H54 (cell line): ENCODE measurements around the gene SPECC1L.
"Not testable (repeated sequence)": the region's sequence is repeated elsewhere in the genome, so short reads cannot be mapped to it uniquely, and the experiment has no call there.

Experiments
- DNase-seq: peaks from one replicate; pipeline ENCODE4 v3.0.0; 2011; ENCODE audit warnings: low spot score, mixed read lengths; ENCODE audit not compliant: insufficient read length
- FAIRE-seq: peaks from 3 replicates; lab custom pipeline; 2011; peaks lifted over from hg19 to GRCh38; lab: Jason Lieb, UNC
- POLR2A ChIP-seq: IDR thresholded peaks from 2 replicates; pipeline ENCODE4 v1.6.1; 2011; ENCODE audit warnings: low read depth, mild to moderate bottlenecking, low read length

Gene SPECC1L

GRCh38 chr22:24270556-24271385 lies at the start of gene SPECC1L:
TSS of gene SPECC1L (plus strand) at chr22:24270831. CDS start at chr22:24302232, 31,401 bp downstream.
- FAIRE-seq (no peak), DNase-seq (peak; percentile 71)
- TF ChIP-seq POLR2A, result peak; percentile 88

- DNase-seq (no peak), FAIRE-seq (no peak)
- TF ChIP-seq POLR2A, result no peak
Observed at GRCh38 chr22:24224468-24224867, 46.2 kb upstream of the SPECC1L start.

GRCh38 chr22:24225044-24225601 lies 45.5 kb upstream of the SPECC1L start:
- no peak for FAIRE-seq
- no peak for TF ChIP-seq POLR2A

GRCh38 chr22:24225951-24226350 lies 44.7 kb upstream of the SPECC1L start:
- DNase-seq (no peak), FAIRE-seq (no peak)
- no peak for TF ChIP-seq POLR2A

More at GRCh38 chr22:24225044-24225601, 45.5 kb upstream of the SPECC1L start:
- no peak for DNase-seq

GRCh38 chr22:24230911-24231656 lies 39.5 kb upstream of the SPECC1L start:
- TF ChIP-seq POLR2A, result no peak
- FAIRE-seq, result no peak
- no peak for DNase-seq

DNA sequence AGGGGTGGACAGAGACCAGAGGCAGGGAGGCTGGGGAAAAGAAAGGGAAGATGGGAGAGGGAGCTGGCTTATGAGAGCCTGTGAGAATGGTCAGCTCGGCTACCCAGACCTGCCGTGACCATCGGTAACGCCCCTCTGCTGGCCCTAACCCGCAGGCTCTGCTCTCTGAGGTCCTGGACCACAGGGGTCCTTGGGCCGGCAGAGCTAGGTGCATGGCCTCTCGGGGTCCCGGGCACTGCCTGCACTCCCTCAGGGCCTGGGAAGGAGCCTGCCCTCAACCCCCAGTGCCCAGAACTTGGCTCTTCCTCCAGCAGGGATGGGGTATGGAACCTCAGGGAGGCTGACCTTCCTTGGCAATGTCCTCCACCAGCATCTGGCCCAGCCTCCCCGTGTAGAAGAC lies 38.9 kb upstream of the SPECC1L start:
- no peak for FAIRE-seq

DNA sequence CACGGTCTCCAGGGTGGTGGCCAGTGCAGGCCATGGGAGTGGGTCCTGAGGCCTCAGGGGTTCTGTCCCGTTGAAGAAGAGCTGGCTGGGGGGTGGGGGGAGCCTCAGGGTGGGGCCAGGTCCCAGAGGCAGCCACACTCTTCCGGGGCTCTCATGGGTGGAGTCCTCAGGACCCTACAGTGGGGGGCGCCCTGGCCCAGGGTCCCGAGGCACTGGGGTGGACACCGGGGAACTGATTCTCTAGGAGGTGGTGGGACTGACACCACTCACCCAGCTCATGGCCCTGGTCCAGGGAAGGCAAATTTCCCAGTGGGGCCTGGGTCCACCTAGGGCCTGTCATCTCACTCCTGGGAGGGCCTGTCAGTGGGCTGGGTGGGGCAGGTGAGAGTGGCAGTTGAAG lies 38.5 kb upstream of the SPECC1L start:
- no peak for DNase-seq
- FAIRE-seq, result no peak
- TF ChIP-seq POLR2A, result no peak

More for the DNA sequence above, 38.9 kb upstream of the SPECC1L start:
- no peak for DNase-seq
- TF ChIP-seq POLR2A, result no peak

DNA sequence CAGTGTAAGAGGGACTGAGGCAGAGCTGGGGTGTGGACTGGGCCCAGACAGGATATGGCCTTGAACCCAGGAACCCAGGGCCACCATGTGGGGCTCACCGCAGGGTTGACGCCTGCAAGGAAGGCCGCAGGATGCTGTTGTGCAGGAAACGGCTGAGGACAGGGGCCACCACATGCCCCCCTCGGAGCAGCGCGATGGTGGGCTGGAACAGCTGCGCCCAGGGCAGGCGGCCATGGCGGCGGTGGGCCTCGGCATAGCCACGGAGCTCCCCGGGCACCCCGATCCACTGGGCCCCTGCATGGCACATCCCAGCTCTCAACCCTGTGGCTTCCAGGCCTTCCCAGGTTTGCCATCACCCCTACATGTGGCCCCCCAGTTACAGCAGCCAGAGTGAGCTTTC lies 37.9 kb upstream of the SPECC1L start:
- DNase-seq, result no peak
- FAIRE-seq, result no peak
- no peak for TF ChIP-seq POLR2A

DNA sequence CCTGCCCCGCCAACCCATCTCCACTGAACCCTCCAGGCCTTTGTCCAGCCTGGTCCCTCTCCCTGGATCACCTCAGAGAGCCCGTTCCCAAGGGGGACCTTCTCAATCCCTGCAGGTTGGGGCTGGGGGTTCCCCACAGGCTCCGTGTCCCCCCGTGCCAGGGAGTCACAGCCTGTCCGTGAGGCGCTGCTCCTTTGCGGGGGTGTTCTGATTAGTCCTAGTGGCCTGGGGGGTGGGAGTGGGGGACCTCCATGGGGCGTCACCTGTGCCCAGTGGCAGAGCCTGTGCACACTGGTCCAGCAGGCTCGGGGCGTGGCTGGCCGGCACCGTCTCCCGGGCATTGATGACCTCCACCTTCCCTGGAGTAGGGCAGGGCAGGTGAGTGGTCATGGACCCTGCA lies 37.4 kb upstream of the SPECC1L start:
- DNase-seq, result no peak
- no peak for TF ChIP-seq POLR2A
- no peak for FAIRE-seq

- TF ChIP-seq POLR2A, result no peak
- DNase-seq (no peak), FAIRE-seq (no peak)
Observed at GRCh38 chr22:24233816-24234215, 36.8 kb upstream of the SPECC1L start.

DNA sequence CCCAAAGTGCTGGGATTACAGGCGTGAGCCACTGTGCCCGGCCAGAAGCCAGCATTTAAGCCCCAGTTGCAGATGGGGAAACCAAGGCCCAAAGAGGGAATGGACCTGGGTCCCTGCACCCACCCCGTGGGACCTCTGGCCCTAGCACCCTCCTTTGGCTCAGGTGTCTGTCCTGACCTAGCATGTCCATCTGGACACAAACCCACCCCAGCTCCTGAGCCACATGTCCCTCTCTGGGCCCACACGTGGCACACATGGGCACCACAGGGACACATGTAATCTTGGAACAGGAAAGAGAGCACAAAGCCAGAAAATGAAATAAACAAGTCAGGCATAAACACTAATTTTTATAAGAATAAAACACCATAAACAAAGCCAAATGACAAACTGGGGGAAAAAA lies 35.3 kb upstream of the SPECC1L start:
- FAIRE-seq, result no peak
- TF ChIP-seq POLR2A, result no peak
- DNase-seq, result no peak

DNA sequence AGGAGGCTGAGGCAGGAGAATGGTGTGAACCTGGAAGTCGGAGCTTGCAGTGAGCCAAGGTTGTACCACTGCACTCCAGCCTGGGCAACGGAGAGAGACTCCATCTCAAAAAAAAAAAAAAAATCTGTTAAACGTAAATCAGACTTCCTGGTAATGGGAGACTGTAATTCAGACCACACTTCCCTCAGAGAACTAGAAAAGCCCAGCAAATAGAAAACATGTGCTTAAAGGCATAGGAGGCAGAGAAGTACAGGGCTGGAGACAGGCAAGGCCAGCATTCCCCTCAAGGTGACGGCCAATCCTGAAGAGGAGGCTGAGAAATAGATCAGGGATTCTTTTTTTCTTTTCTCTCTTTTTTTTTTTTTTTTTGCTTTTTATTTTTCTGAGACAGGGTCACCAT lies 34.0 kb upstream of the SPECC1L start:
- DNase-seq (no peak), FAIRE-seq (no peak)
- no peak for TF ChIP-seq POLR2A

DNA sequence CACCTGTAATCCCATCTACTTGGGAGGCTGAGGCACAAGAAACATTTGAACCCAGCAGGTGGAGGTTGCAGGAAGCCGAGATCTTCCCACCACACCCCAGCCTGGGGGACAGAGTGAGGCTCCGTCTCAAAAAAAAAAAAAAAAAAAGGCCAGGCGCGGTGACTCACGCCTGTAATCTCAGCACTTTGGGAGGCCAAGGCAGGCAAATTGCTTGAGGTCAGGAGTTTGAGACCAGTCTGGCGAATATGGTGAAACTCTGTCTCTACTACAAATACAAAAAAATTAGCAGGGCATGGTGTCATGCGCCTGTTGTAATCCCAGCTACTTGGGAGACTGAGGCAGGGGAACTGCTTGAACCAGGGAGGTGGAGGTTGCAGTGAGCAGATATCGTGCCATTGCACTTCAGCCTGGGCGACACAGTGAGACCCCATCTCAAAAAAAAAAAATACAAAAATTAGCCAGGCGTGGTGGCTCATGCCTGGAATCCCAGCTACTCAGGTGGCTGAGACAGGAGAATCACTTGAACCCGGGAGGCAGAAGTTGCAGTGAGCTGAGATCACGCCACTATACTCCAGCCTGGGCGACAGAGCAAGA lies 32.4 kb upstream of the SPECC1L start:
- not testable (repeated sequence) for DNase-seq, FAIRE-seq

DNA sequence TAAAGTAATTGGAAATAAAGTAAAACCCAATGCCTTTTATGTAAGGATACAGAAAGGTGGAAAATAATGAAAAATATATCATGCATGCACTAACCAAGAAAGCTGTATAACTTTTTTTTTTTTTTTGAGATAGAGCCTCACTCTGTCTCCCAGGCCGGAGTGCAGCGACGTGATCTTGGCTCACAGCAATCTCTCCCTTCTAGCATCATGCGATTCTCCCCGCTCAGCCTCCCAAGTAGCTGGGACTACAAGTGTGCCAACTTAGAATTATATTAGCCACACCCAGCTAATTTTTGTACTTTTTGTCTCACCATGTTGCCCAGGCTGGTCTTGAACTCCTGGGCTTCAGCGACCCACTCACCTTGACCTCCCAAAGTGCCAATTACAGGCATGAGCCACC lies 30.2 kb upstream of the SPECC1L start:
- no peak for TF ChIP-seq POLR2A
- FAIRE-seq (no peak), DNase-seq (no peak)

DNA sequence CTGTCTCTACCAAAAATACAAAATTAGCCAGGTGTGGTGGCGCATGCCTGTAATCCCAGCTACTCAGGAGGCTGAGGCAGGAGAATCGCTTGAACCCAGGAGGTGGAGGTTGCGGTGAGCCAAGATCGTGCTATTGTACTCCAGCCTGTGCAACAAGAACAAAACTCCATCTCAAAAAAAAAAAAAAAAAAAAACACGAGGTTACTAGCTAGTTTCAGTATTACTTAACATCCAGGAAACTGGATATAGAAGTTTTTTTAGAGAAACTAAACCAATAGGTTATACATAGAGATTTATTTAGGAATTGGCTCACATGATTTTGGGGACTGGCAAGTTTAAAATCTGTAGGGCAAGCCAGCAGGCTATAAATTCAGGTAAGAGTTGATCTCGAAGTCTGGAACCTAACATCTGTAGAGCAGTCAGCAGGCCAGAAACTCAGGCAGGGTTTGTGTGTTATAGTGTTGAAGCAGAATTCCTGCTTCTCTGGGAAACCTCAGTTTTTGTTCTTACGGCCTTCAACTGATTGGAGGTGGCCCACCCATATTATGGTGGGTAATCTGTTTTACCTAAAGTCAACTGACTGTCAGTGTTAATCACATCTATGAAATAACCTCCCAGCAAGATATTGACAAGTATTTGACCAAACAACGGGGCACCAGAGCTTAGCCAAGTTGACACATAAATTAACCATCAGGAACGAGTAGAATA lies 29.5 kb upstream of the SPECC1L start:
- DNase-seq, FAIRE-seq: not testable (repeated sequence)

DNA sequence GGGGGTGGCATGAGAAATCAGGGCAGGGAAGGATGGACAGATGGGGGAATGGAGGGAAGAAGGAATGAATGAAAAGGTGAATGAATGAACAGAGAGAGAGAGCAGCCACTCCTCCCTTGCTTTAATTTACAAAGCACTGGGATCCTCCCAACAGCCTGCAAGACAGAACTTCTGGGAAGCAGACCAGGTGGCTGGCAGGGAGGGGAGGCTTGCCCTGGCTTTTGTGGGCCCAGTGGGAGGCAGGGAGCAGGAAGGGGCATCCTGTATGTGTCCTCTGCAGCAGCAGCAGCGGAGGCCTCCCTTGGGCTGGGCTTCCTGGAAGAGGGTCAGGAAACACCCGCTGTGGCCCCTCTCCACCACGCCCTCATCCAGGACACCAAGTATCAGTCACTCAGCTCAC lies 27.2 kb upstream of the SPECC1L start:
- FAIRE-seq, DNase-seq: not testable (repeated sequence)
